Adrenal gland (tissue), 5 donors: ENCODE results near the gene RBMY1B.
"Not testable (repeated sequence)": the region's sequence is repeated elsewhere in the genome, so short reads cannot be mapped to it uniquely, and the experiment has no call there.

Source experiments
- CTCF ChIP-seq, 6 experiments: fragments of 450-650 bp in 4 of 6; fragments of 200-600 bp in 2 of 6; sonication (generic) in 1 of 6; IDR thresholded peaks; 1 replicate in 5 of 6; 2 replicates in 1 of 6; pipeline versions ENCODE4 v1.5.1 to v1.8.0; 2016 to 2021; ENCODE audit warnings: antibody characterized with exemption in 6 of 6, mild to moderate bottlenecking in 2 of 6, moderate library complexity in 1 of 6
- POLR2A ChIP-seq, 2 donors: fragments of 450-650 bp; IDR thresholded peaks; one replicate each; pipeline ENCODE4 v1.6.1; 2017; ENCODE audit warnings: antibody characterized with exemption in 2 of 2, mild to moderate bottlenecking in 2 of 2, moderate library complexity in 1 of 2
- donor health status: DM: no; HTN: no; CAD: no.

- not testable (repeated sequence) for TF ChIP-seq CTCF, POLR2A (IDR thresholded peaks at IDR 0.05)
Measured at GRCh38 chrY:21559316-21559984, 48.3 kb downstream of the RBMY1B start.
